Panc1 (cell line): ENCODE measurements around the gene SLC10A3. TPM values are rescaled to one million over a fixed set of nuclear protein-coding genes. Genes with fewer than 3 reads are reported as not detected.

Experiments
- ATAC-seq: fragments of 200-7000 bp; cut with Tn5 transposase; 2 replicates; pipeline ENCODE4 v1.9.1; 2020; ENCODE audit warnings: mild to moderate bottlenecking, moderate library complexity
- BruUV-seq: library from RNA; stranded (reverse); fragments of 400-500 nt; replicated peaks from 2 replicates; lab custom pipeline; 2021; lab: Mats Ljungman, UMichigan
- CTCF ChIA-PET: fragments of 300-600 bp; sonication (Branson Sonifier 250); formaldehyde crosslinking; loops from one replicate; lab custom pipeline; 2022; ENCODE audit warnings: antibody characterized with exemption; lab: Charles Lee
- POLR2A ChIA-PET: fragments of 300-600 bp; sonication (Branson Sonifier 250); formaldehyde crosslinking; loops from one replicate; lab custom pipeline; 2022; ENCODE audit warnings: antibody characterized with exemption; lab: Charles Lee
- DNase-seq: peaks from one replicate; pipeline ENCODE4 v3.0.0-alpha.2; 2010; ENCODE audit warnings: low read depth, low spot score
- H3K27ac ChIP-seq: 2 replicates; pipeline ENCODE4 v1.5.1; 2011; ENCODE audit warnings: mild to moderate bottlenecking, low read length, inconsistent platforms
- H3K27me3 ChIP-seq: fragments of 200-500 bp; sonication (Bioruptor generic); 2 replicates; pipeline ENCODE4 v1.6.0; 2014; ENCODE audit warnings: low read length, inconsistent platforms; ENCODE audit not compliant: control insufficient read depth, insufficient read depth
- H3K36me3 ChIP-seq: fragments of 200-500 bp; sonication (Bioruptor generic); 2 replicates; pipeline ENCODE4 v1.5.1; 2014; ENCODE audit warnings: inconsistent platforms, mild to moderate bottlenecking, low read length, moderate library complexity; ENCODE audit not compliant: control insufficient read depth, insufficient read depth
- H3K4me1 ChIP-seq: 2 replicates; pipeline ENCODE4 v1.5.1; 2011; ENCODE audit warnings: inconsistent platforms, mild to moderate bottlenecking, low read length, moderate library complexity; ENCODE audit not compliant: control insufficient read depth, insufficient read depth
- H3K4me3 ChIP-seq, 2 experiments: 2 replicates each; pipeline ENCODE4 v1.5.1; 2011 to 2012; ENCODE audit warnings: low read depth in 2 of 2, low read length in 2 of 2, mild to moderate bottlenecking in 2 of 2, inconsistent platforms in 1 of 2, moderate library complexity in 1 of 2
- H3K9me3 ChIP-seq: fragments of 200-500 bp; sonication (Bioruptor generic); 2 replicates; pipeline ENCODE4 v1.5.1; 2014; ENCODE audit warnings: low read depth, mild to moderate bottlenecking, inconsistent platforms, low read length, moderate library complexity; ENCODE audit not compliant: control insufficient read depth, insufficient read depth
- CTCF ChIP-seq: fragments of 450-650 bp; IDR thresholded peaks from 2 replicates; pipeline ENCODE4 v1.5.1; 2017; ENCODE audit warnings: mild to moderate bottlenecking
- POLR2AphosphoS5 ChIP-seq: IDR thresholded peaks from 2 replicates; pipeline ENCODE4 v1.6.1; 2012; ENCODE audit warnings: mild to moderate bottlenecking, low read depth, low read length, moderate library complexity
- REST ChIP-seq, 2 experiments: IDR thresholded peaks; 2 replicates each; pipeline ENCODE4 v1.6.1; 2011 to 2012; ENCODE audit warnings: low read depth in 2 of 2, control low read depth in 1 of 2, low read length in 1 of 2, mild to moderate bottlenecking in 1 of 2, moderate library complexity in 1 of 2; ENCODE audit not compliant: insufficient read depth in 1 of 2
- SIN3A ChIP-seq: IDR thresholded peaks from 2 replicates; pipeline ENCODE4 v1.6.1; 2012; ENCODE audit warnings: low read depth, mild to moderate bottlenecking, low read length, moderate library complexity, borderline replicate concordance; ENCODE audit not compliant: insufficient read depth
- TCF7L2 ChIP-seq: IDR thresholded peaks from 2 replicates; pipeline ENCODE4 v1.6.1; 2011; ENCODE audit warnings: mild to moderate bottlenecking, low read depth, low read length, inconsistent platforms
- in situ Hi-C: cut with HindIII; loops from 2 replicates; pipeline ENCODE4 v1.10.0; 2016; ENCODE audit warnings: low sequenced_read_pairs, low pct_unique_long_range_greater_than_20kb
- intact Hi-C: fragments of 100-400 bp; cut with micrococcal nuclease; formaldehyde crosslinking; loops from one replicate; pipeline ENCODE4 v1.10.0; 2022; ENCODE audit not compliant: unreplicated experiment
- total RNA-seq: library from RNA; stranded (reverse); gene quantifications from one replicate; pipeline ENCODE4 v1.2.1, GENCODE V29; 2021; ENCODE audit not compliant: unreplicated experiment

SLC10A3 gene
- total RNA-seq, 1 experiment from 2014 or later, result 64.1 TPM

GRCh38 chrX:154457491-154458115, 32.8 kb downstream of the SLC10A3 start:
- H3K36me3 ChIP-seq, result no peaks in the 10 kb centered on the region
- peak overlapping the region; percentile 69 for H3K27ac ChIP-seq
- ATAC-seq, result peak; percentile 62
- no TSS peak for BruUV-seq
- CTCF ChIA-PET, result no interaction called here
- no peaks in the 10 kb centered on the region for H3K27me3 ChIP-seq
- intact Hi-C loops, result no loop called here
- H3K9me3 ChIP-seq, result no peaks in the 10 kb centered on the region
- in situ Hi-C loops, result no loop called here
- POLR2A ChIA-PET, result interaction anchor here (0.6 kb wide), 1 partner anchor 270 kb away, joined by 4 read pairs; no protein-coding TSS in a partner anchor
- H3K4me1 ChIP-seq, result peaks cover 5% of the 10 kb centered on the region
- no peak for DNase-seq
- TF ChIP-seq TCF7L2 (no peak), POLR2AphosphoS5 (0 out of 2 replicates have a peak, but pooled peaks have one; percentile 2), SIN3A (0 out of 2 replicates have a peak, but pooled peaks have one; percentile 30), REST (IDR thresholded peaks at IDR 0.05; ENCODE audit: insufficient read depth in 1 of 2, low read depth in 2 of 2, low read length in 1 of 2) (no peak)
- peak overlapping the region; percentile 65 to 78 for H3K4me3 ChIP-seq

GRCh38 chrX:154452823-154453222, 37.6 kb downstream of the SLC10A3 start:
- no peaks in the 10 kb centered on the region for H3K27me3 ChIP-seq
- intact Hi-C loops, result no loop called here
- no peaks in the 10 kb centered on the region for H3K4me1 ChIP-seq
- H3K4me3 ChIP-seq, result no peak overlapping the region
- TF ChIP-seq POLR2AphosphoS5 (no peak), TCF7L2 (no peak), CTCF (no peak), REST (IDR thresholded peaks at IDR 0.05; ENCODE audit: insufficient read depth in 1 of 2, low read depth in 2 of 2, low read length in 1 of 2) (no peak), SIN3A (no peak)
- H3K36me3 ChIP-seq, result peaks cover 2% of the 10 kb centered on the region; the same call in 1 of the 2 replicates
- no peak overlapping the region for H3K27ac ChIP-seq
- POLR2A ChIA-PET, result no interaction called here
- BruUV-seq, result no TSS peak
- no peaks in the 10 kb centered on the region for H3K9me3 ChIP-seq
- CTCF ChIA-PET, result no interaction called here
- no peak for DNase-seq
- in situ Hi-C loops, result no loop called here
- ATAC-seq, result no peak
